Fibroblast of lung (primary cell): ENCODE results near the gene SLC43A3. TPM values are rescaled to one million over a fixed set of nuclear protein-coding genes. Genes with fewer than 3 reads are reported as not detected.

Experiments used
- DNase-seq, 2 donors: peaks; one replicate each; pipeline versions ENCODE4 v3.0.0 to v3.0.0-alpha.2; 2010; ENCODE audit warnings: low read depth in 2 of 2
- H2AFZ ChIP-seq: 2 replicates; pipeline ENCODE4 v1.5.1; 2012; ENCODE audit warnings: low read length, control low read depth, inconsistent platforms
- H3K27ac ChIP-seq: 2 replicates; pipeline ENCODE4 v1.5.1; 2011; ENCODE audit warnings: low read length, control low read depth; ENCODE audit not compliant: insufficient read depth
- H3K27me3 ChIP-seq: 2 replicates; pipeline ENCODE4 v1.5.1; 2011; ENCODE audit warnings: mild to moderate bottlenecking, low read length; ENCODE audit not compliant: control insufficient read depth, insufficient read depth
- H3K36me3 ChIP-seq: 2 replicates; pipeline ENCODE4 v1.5.1; 2011; ENCODE audit warnings: low read length; ENCODE audit not compliant: control insufficient read depth, insufficient read depth
- H3K4me1 ChIP-seq: 2 replicates; pipeline ENCODE4 v1.5.1; 2011; ENCODE audit warnings: low read length; ENCODE audit not compliant: control insufficient read depth, insufficient read depth; ENCODE audit errors: extremely low read depth
- H3K4me2 ChIP-seq: 2 replicates; pipeline ENCODE4 v1.5.1; 2011; ENCODE audit warnings: low read length, control low read depth; ENCODE audit not compliant: insufficient read depth; ENCODE audit errors: extremely low read depth
- H3K4me3 ChIP-seq, 4 experiments: fragments of 200-600 bp in 1 of 4; sonication (generic) in 1 of 4; replicated peaks in 1 of 4; 2 replicates each; pipeline ENCODE4 v1.5.1; 2011 to 2016; ENCODE audit warnings: low read length in 4 of 4, low read depth in 3 of 4, mild to moderate bottlenecking in 3 of 4, control low read depth in 2 of 4, inconsistent platforms in 1 of 4, mixed read lengths in 1 of 4; ENCODE audit not compliant: insufficient read depth in 1 of 4; ENCODE audit errors: control extremely low read depth in 1 of 4
- H3K79me2 ChIP-seq: 2 replicates; pipeline ENCODE4 v1.5.1; 2012; ENCODE audit warnings: mild to moderate bottlenecking, low read length, inconsistent platforms; ENCODE audit not compliant: control insufficient read depth, insufficient read depth
- H3K9ac ChIP-seq: 2 replicates; pipeline ENCODE4 v1.5.1; 2011; ENCODE audit warnings: mild to moderate bottlenecking, low read length, control low read depth; ENCODE audit not compliant: insufficient read depth
- H3K9me3 ChIP-seq: 2 replicates; pipeline ENCODE4 v1.5.1; 2012; ENCODE audit warnings: low read depth, low read length; ENCODE audit not compliant: control insufficient read depth, insufficient read depth
- H4K20me1 ChIP-seq: 2 replicates; pipeline ENCODE4 v1.5.1; 2011; ENCODE audit warnings: low read length; ENCODE audit not compliant: control insufficient read depth, insufficient read depth; ENCODE audit errors: extremely low read depth
- EZH2 ChIP-seq: IDR thresholded peaks from 2 replicates; pipeline ENCODE4 v1.5.1; 2012; ENCODE audit warnings: low read length, control low read depth, mild to moderate bottlenecking; ENCODE audit errors: missing control alignments
- polyA plus RNA-seq, 2 donors: library from polyadenylated mRNA; depleted of rRNA in 1 of 2; stranded (reverse) in 1 of 2; unstranded in 1 of 2; fragments of >200 nt; gene quantifications; 2 replicates each; pipeline ENCODE4 v1.2.1, GENCODE V29; 2011 to 2012; ENCODE audit warnings: missing spikeins in 1 of 2
- total RNA-seq: library from RNA; depleted of rRNA; stranded (reverse); fragments of >200 nt; gene quantifications from 2 replicates; pipeline ENCODE4 v1.2.1, GENCODE V29; 2014
- TF ChIP-seq, protein P1 (sequence below), 2 donors: IDR thresholded peaks in 1 of 2; conservative IDR thresholded peaks in 1 of 2; 1 replicate in 1 of 2; 2 replicates in 1 of 2; pipeline ENCODE4 v1.5.1; 2011 to 2012; ENCODE audit warnings: low read length in 2 of 2, control low read depth in 1 of 2, inconsistent platforms in 1 of 2, low read depth in 1 of 2, mild to moderate bottlenecking in 1 of 2

SLC43A3 gene
- total and polyA plus RNA-seq, 2 donors (not counting 1 experiment from before 2014, with no cell fraction given): 34.8 to 41.5 TPM

DNA sequence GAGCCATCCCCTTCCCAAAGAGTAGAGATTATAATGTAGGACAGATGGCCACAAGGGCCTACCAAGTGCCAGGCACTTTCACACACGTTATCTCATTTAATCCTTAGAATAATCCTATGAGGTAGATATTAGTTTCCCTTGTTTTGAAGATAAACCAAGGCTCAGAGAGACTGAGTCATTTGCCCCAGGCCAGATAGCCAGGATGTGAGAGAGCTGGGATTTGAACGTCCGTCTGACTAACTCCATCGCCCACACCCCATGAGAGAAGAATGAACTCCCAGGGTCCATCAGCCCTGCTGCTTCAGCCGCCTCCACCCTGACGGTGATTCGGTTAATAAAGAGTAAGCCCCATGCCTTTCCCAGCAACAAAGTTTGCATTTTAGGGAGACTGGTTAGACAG lies 56.7 kb downstream of the SLC43A3 start:
- H3K27ac ChIP-seq: no peak overlapping the region
- peaks cover 8% of the 10 kb centered on the region for H3K27me3 ChIP-seq

DNA sequence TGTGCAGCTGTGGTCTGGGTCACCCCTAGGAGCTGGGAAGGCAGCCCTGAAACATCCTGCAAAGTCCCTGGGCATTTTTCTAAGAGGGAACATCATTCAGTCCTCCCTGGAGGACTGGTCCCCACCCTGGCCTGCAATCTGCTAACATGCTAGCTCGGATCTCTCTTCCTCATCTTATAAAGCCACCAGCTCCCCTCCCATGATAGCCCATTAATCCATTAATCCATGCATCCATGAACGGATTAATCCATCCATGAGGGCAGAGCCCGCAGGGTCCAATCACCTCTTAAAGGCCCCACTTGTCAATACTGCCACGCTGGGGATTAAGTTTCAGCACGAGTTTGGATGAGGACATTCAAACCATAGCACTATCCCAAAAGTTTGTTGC lies 58.1 kb downstream of the SLC43A3 start:
- no peak overlapping the region for H3K27ac ChIP-seq
- H3K9ac ChIP-seq: no peak overlapping the region
- H3K36me3 ChIP-seq: no peaks in the 10 kb centered on the region
- TF ChIP-seq EZH2: no peak
- TF ChIP-seq, protein P1, sequence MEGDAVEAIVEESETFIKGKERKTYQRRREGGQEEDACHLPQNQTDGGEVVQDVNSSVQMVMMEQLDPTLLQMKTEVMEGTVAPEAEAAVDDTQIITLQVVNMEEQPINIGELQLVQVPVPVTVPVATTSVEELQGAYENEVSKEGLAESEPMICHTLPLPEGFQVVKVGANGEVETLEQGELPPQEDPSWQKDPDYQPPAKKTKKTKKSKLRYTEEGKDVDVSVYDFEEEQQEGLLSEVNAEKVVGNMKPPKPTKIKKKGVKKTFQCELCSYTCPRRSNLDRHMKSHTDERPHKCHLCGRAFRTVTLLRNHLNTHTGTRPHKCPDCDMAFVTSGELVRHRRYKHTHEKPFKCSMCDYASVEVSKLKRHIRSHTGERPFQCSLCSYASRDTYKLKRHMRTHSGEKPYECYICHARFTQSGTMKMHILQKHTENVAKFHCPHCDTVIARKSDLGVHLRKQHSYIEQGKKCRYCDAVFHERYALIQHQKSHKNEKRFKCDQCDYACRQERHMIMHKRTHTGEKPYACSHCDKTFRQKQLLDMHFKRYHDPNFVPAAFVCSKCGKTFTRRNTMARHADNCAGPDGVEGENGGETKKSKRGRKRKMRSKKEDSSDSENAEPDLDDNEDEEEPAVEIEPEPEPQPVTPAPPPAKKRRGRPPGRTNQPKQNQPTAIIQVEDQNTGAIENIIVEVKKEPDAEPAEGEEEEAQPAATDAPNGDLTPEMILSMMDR (conservative IDR thresholded peaks at IDR 0.05 in 1 of 2, IDR thresholded peaks at IDR 0.05 in 1 of 2; ENCODE audit: low read depth in 1 of 2, low read length in 2 of 2): no peak
- peaks cover 15% of the 10 kb centered on the region for H3K27me3 ChIP-seq
- H3K4me2 ChIP-seq: no peak overlapping the region
- no peak for DNase-seq
- no peaks in the 10 kb centered on the region for H3K9me3 ChIP-seq
- H2AFZ ChIP-seq: no peak overlapping the region
- no peaks in the 10 kb centered on the region for H3K79me2 ChIP-seq
- H4K20me1 ChIP-seq: no peaks in the 10 kb centered on the region
- H3K4me1 ChIP-seq: no peaks in the 10 kb centered on the region
- no peak overlapping the region for H3K4me3 ChIP-seq

More for the DNA sequence above, 56.7 kb downstream of the SLC43A3 start:
- Histone ChIP-seq H3K9ac (no peak overlapping the region), H3K79me2 (no peaks in the 10 kb centered on the region), H3K4me1 (no peaks in the 10 kb centered on the region), H3K9me3 (no peaks in the 10 kb centered on the region), H3K36me3 (no peaks in the 10 kb centered on the region), H2AFZ (no peak overlapping the region), H3K4me2 (no peak overlapping the region), H3K4me3 (no peak overlapping the region), H4K20me1 (no peaks in the 10 kb centered on the region)
- DNase-seq: peak in 1 of 2 donors; percentile 16
- TF ChIP-seq, protein P1 (conservative IDR thresholded peaks at IDR 0.05 in 1 of 2, IDR thresholded peaks at IDR 0.05 in 1 of 2; ENCODE audit: low read depth in 1 of 2, low read length in 2 of 2): no peak
- TF ChIP-seq EZH2: no peak

DNA sequence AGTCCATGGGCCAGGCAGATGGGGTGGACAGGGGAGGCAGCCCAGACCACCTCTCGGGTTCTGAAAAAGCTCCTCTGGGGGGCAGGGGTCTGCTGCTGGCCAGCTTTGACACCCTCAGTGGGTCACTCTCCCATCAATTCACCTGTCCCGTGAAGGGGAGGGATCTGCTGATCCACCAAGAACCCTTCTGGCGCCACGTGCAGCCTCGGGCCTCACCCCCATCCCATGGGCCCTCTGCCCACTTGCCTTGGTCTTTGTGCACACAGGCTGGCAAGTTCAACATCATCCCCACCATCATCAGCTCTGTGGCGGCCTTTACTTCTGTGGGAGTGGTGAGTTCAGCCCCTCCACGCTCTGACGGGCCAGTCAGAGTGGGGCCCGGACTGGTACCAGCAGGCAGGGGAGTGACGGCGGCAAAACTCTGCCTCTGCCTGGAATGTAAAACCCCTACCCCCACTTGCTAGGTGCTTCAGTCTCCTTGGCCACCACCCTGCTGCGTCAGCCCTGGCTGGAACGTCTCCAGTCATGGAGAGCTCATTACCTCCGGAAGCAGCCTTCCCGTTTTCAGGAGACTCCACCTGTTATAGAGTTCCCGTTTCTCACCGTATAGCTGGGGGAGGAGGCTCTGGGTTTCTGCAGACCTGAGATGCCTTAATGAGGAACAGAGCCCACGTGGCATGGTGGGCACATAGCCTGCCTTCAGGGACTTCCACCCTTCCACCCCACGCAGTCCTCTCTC lies 58.6 kb downstream of the SLC43A3 start:
- DNase-seq: no peak
- Histone ChIP-seq H3K27ac (no peak overlapping the region), H3K4me2 (no peak overlapping the region), H2AFZ (no peak overlapping the region), H3K4me1 (no peaks in the 10 kb centered on the region), H3K27me3 (peaks cover 16% of the 10 kb centered on the region), H3K9ac (no peak overlapping the region), H3K36me3 (no peaks in the 10 kb centered on the region), H3K9me3 (no peaks in the 10 kb centered on the region), H3K79me2 (no peaks in the 10 kb centered on the region), H4K20me1 (no peaks in the 10 kb centered on the region), H3K4me3 (no peak overlapping the region)
- TF ChIP-seq, protein P1 (conservative IDR thresholded peaks at IDR 0.05 in 1 of 2, IDR thresholded peaks at IDR 0.05 in 1 of 2; ENCODE audit: low read depth in 1 of 2, low read length in 2 of 2): no peak
- no peak for TF ChIP-seq EZH2
